ENCODE data around the gene RBM34. TPM values are rescaled to one million over a fixed set of nuclear protein-coding genes. Genes with fewer than 3 reads are reported as not detected.
"Not testable (repeated sequence)": the region's sequence is repeated elsewhere in the genome, so short reads cannot be mapped to it uniquely, and the experiment has no call there.

RBM34 gene
- total and polyA plus RNA-seq, 10 of the 15 experiments (the other 5 are each of a cell fraction or from before 2014, with no cell fraction given) = 46.4 to 132 (median 109) TPM

DNA sequence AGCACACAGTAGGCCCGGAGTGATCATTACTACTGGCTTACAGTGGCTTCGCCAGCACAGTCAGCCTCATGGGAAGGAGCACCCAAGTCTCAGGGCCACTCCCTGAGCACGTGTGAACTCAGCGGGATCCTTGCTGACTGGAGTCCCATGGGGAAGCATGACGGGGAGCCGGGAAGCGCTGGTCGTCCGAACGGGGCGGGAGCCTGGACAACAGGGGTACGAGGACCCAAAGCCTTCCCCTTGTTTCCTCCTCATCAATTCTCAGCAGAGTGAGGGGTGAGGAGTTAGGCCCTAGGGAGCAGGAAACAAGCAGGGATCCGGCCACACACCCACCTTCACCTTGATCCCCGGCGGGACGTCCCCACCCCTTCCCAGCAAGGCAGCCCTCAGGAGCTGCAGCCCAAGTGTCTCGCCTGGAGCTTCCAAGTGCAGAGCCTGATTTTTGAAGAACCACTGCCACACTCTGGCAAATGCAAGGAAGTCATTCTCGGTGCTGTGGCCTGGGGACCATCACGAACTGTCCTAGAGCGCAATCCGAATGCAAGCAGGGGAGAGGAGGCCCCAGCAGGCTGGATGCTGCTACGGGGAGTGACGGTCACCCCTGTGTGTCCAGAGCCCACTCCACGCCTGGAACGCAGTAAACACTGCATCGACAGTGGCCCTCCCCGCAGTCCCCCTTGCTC is 67.9 kb downstream of the RBM34 start:
- SMC1A ChIA-PET (ENCODE audit: uncharacterized antibody, unreplicated experiment) = interaction anchor here (0.6 to 2.0 kb wide), 9 partner anchors 9 to 783 kb away, joined by 3 to 10 read pairs (median 4); no protein-coding TSS in a partner anchor
- Histone ChIP-seq H3K4me2 (ENCODE audit: control insufficient read depth, insufficient read depth) (no peak overlapping the region), H3K4me1 (ENCODE audit: control insufficient read depth, insufficient read depth, low read length) (no peaks in the 10 kb centered on the region; the same call in 1 of the 2 replicates), H3K79me2 (ENCODE audit: control insufficient read depth, insufficient read depth, low read length) (no peaks in the 10 kb centered on the region), H3K9ac (ENCODE audit: control insufficient read depth, insufficient read depth, low read length) (no peak overlapping the region), H3K9me3 (replicated peaks; ENCODE audit: control insufficient read depth, insufficient read depth, low read length) (no peaks in the 10 kb centered on the region), H3K27ac (ENCODE audit: control insufficient read depth, insufficient read depth) (no peak overlapping the region), H4K20me1 (ENCODE audit: control insufficient read depth, insufficient read depth) (no peaks in the 10 kb centered on the region), H3K36me3 (ENCODE audit: control insufficient read depth in 2 of 2, insufficient read depth in 2 of 2, low read length in 1 of 2) (no peaks in the 10 kb centered on the region), H3K4me3 (no peak overlapping the region), H2AFZ (ENCODE audit: control insufficient read depth, low read depth, low read length) (no peak overlapping the region), H3K27me3 (replicated peaks in 1 of 2; ENCODE audit: control insufficient read depth in 2 of 2, insufficient read depth in 2 of 2, low read length in 1 of 2) (no peaks in the 10 kb centered on the region)
- FAIRE-seq (no peak), DNase-seq (ENCODE audit: low read depth, low spot score) (no peak), ATAC-seq (peak; percentile 27)
- TF ChIP-seq, protein P1, sequence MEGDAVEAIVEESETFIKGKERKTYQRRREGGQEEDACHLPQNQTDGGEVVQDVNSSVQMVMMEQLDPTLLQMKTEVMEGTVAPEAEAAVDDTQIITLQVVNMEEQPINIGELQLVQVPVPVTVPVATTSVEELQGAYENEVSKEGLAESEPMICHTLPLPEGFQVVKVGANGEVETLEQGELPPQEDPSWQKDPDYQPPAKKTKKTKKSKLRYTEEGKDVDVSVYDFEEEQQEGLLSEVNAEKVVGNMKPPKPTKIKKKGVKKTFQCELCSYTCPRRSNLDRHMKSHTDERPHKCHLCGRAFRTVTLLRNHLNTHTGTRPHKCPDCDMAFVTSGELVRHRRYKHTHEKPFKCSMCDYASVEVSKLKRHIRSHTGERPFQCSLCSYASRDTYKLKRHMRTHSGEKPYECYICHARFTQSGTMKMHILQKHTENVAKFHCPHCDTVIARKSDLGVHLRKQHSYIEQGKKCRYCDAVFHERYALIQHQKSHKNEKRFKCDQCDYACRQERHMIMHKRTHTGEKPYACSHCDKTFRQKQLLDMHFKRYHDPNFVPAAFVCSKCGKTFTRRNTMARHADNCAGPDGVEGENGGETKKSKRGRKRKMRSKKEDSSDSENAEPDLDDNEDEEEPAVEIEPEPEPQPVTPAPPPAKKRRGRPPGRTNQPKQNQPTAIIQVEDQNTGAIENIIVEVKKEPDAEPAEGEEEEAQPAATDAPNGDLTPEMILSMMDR (IDR thresholded peaks at IDR 0.05 in 2 of 3, conservative IDR thresholded peaks at IDR 0.05 in 1 of 3; ENCODE audit: control insufficient read depth in 2 of 3, extremely low read depth in 1 of 3, insufficient read depth in 1 of 3, low read depth in 3 of 3, low read length in 3 of 3) = peak in 2 of 3 experiments; percentile 20 to 45; a peak in 3 of 6 replicates
- TF ChIP-seq, protein P2, sequence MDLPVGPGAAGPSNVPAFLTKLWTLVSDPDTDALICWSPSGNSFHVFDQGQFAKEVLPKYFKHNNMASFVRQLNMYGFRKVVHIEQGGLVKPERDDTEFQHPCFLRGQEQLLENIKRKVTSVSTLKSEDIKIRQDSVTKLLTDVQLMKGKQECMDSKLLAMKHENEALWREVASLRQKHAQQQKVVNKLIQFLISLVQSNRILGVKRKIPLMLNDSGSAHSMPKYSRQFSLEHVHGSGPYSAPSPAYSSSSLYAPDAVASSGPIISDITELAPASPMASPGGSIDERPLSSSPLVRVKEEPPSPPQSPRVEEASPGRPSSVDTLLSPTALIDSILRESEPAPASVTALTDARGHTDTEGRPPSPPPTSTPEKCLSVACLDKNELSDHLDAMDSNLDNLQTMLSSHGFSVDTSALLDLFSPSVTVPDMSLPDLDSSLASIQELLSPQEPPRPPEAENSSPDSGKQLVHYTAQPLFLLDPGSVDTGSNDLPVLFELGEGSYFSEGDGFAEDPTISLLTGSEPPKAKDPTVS (IDR thresholded peaks at IDR 0.05; ENCODE audit: low read depth, low read length) = no peak
- TF ChIP-seq, protein P3, sequence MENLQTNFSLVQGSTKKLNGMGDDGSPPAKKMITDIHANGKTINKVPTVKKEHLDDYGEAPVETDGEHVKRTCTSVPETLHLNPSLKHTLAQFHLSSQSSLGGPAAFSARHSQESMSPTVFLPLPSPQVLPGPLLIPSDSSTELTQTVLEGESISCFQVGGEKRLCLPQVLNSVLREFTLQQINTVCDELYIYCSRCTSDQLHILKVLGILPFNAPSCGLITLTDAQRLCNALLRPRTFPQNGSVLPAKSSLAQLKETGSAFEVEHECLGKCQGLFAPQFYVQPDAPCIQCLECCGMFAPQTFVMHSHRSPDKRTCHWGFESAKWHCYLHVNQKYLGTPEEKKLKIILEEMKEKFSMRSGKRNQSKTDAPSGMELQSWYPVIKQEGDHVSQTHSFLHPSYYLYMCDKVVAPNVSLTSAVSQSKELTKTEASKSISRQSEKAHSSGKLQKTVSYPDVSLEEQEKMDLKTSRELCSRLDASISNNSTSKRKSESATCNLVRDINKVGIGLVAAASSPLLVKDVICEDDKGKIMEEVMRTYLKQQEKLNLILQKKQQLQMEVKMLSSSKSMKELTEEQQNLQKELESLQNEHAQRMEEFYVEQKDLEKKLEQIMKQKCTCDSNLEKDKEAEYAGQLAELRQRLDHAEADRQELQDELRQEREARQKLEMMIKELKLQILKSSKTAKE (IDR thresholded peaks at IDR 0.05; ENCODE audit: low read depth, poor library complexity, severe bottlenecking) = no peak
- TF ChIP-seq RAD21 (IDR thresholded peaks at IDR 0.05; ENCODE audit: insufficient read depth, low read depth, low read length) = peak; percentile 52
- RAD21 ChIA-PET (ENCODE audit: unreplicated experiment) = interaction anchor here (0.6 to 4.8 kb wide), 9 partner anchors 58 to 718 kb away, joined by 3 to 28 read pairs (median 4); no protein-coding TSS in a partner anchor
- no TSS peak for BruUV-seq (replicated peaks)
- in situ Hi-C loops (cut with MboI) = loop anchor here (10.0 to 25.0 kb wide), 2 partner anchors 692 to 981 kb away; no protein-coding TSS in a partner anchor
- POLR2A ChIA-PET = no interaction called here
- CTCF ChIA-PET = interaction anchor here (0.6 to 5.6 kb wide), 24 partner anchors 8 to 614 kb away, joined by 3 to 63 read pairs (median 4); no protein-coding TSS in a partner anchor
- intact Hi-C loops (cut with micrococcal nuclease; ENCODE audit: unreplicated experiment) = no loop called here
- WGBS (ENCODE audit: insufficient coverage, insufficient replicate concordance, low lambda C conversion rate, missing lambda C conversion rate) = 55% methylated on average over 24 of the region's 27 CpGs

DNA sequence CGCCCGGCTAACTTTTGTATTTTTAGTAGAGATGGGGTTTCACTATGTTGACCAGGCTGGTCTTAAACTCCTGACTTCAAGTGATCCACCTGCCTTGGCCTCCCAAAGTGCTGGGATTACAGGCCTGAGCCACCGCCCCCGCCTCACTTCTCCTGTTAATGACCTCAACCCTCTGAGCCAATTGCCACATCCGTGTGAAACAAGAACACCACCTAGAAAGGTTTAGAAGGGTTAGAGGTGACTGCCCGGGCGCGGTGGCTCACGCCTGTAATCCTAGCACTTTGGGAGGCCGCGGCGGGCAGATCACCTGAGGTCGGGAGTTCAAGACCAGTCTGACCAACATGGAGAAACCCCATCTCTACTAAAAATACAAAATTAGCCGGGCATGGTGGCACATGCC is 68.6 kb downstream of the RBM34 start:
- RAD21 ChIA-PET (ENCODE audit: unreplicated experiment) = interaction anchor here (0.7 kb wide), 1 partner anchor 407 kb away, joined by 4 read pairs; no protein-coding TSS in a partner anchor
- DNase-seq (ENCODE audit: low read depth, low spot score); H3K4me2 ChIP-seq (ENCODE audit: control insufficient read depth, insufficient read depth); H3K79me2 ChIP-seq (ENCODE audit: control insufficient read depth, insufficient read depth, low read length); H3K27me3 ChIP-seq (replicated peaks in 1 of 2; ENCODE audit: control insufficient read depth in 2 of 2, insufficient read depth in 2 of 2, low read length in 1 of 2); H3K9me3 ChIP-seq (replicated peaks; ENCODE audit: control insufficient read depth, insufficient read depth, low read length); ATAC-seq; intact Hi-C loops (cut with micrococcal nuclease; ENCODE audit: unreplicated experiment); H3K4me1 ChIP-seq (ENCODE audit: control insufficient read depth, insufficient read depth, low read length); BruUV-seq (replicated peaks); H3K27ac ChIP-seq (ENCODE audit: control insufficient read depth, insufficient read depth); H3K4me3 ChIP-seq; H4K20me1 ChIP-seq (ENCODE audit: control insufficient read depth, insufficient read depth); FAIRE-seq; H3K36me3 ChIP-seq (ENCODE audit: control insufficient read depth in 2 of 2, insufficient read depth in 2 of 2, low read length in 1 of 2); POLR2A ChIA-PET; H3K9ac ChIP-seq (ENCODE audit: control insufficient read depth, insufficient read depth, low read length); H2AFZ ChIP-seq (ENCODE audit: control insufficient read depth, low read depth, low read length): not testable (repeated sequence)
- SMC1A ChIA-PET (ENCODE audit: uncharacterized antibody, unreplicated experiment) = interaction anchor here (1.0 to 2.0 kb wide), 2 partner anchors 592 to 606 kb away, joined by 5 to 10 read pairs; no protein-coding TSS in a partner anchor
- 85% methylated on average over 14 of the region's 14 CpGs for WGBS (ENCODE audit: insufficient coverage, insufficient replicate concordance, low lambda C conversion rate, missing lambda C conversion rate)
- CTCF ChIA-PET = interaction anchor here (1.0 to 2.1 kb wide), 3 partner anchors 9 to 605 kb away, joined by 5 to 7 read pairs (median 6); no protein-coding TSS in a partner anchor
- in situ Hi-C loops (cut with MboI) = loop anchor here (10.0 to 25.0 kb wide), 2 partner anchors 692 to 980 kb away; no protein-coding TSS in a partner anchor

Measured in GM12878 (cell line).